Neural cell (in vitro differentiated cells): ENCODE data around the gene USP22. TPM values are rescaled to one million over a fixed set of nuclear protein-coding genes. Genes with fewer than 3 reads are reported as not detected.

Source experiments
- H2AFZ ChIP-seq: fragments of 200-600, 300-800 bp; sonication (generic), shearing (Covaris generic); 2 replicates; pipeline ENCODE4 v1.6.0; 2014; ENCODE audit warnings: low read depth, mild to moderate bottlenecking, antibody characterized with exemption, low read length, moderate library complexity
- H3F3A ChIP-seq: fragments of 200-600 bp; shearing (Covaris generic); 2 replicates; pipeline ENCODE4 v1.6.1; 2016; ENCODE audit warnings: mild to moderate bottlenecking, moderate library complexity, mixed read lengths, antibody characterized with exemption, low read length; ENCODE audit not compliant: insufficient read depth, poor library complexity, severe bottlenecking
- H3K27ac ChIP-seq: fragments of 200-600, 300-800 bp; sonication (generic), shearing (Covaris generic); 2 replicates; pipeline ENCODE4 v1.5.1; 2014; ENCODE audit warnings: mild to moderate bottlenecking, low read length, moderate library complexity
- H3K27me3 ChIP-seq: fragments of 300-800, 200-600 bp; sonication (generic), shearing (Covaris generic); 2 replicates; pipeline ENCODE4 v1.6.0; 2014; ENCODE audit warnings: mild to moderate bottlenecking, low read depth, low read length, moderate library complexity; ENCODE audit not compliant: insufficient read depth
- H3K36me3 ChIP-seq: fragments of 300-800, 200-600 bp; sonication (generic), shearing (Covaris generic); 2 replicates; pipeline ENCODE4 v1.5.1; 2014; ENCODE audit warnings: mild to moderate bottlenecking, antibody characterized with exemption, low read length, moderate library complexity; ENCODE audit not compliant: insufficient read depth
- H3K4me2 ChIP-seq: fragments of 300-800, 200-600 bp; sonication (generic), shearing (Covaris generic); 2 replicates; pipeline ENCODE4 v1.6.0; 2014; ENCODE audit warnings: mild to moderate bottlenecking, low read length
- H3K4me3 ChIP-seq: fragments of 300-800, 200-600 bp; sonication (generic), shearing (Covaris generic); 2 replicates; pipeline ENCODE4 v1.5.1; 2014; ENCODE audit warnings: mild to moderate bottlenecking, low read length, moderate library complexity
- H3K79me2 ChIP-seq: fragments of 200-600 bp; shearing (Covaris generic); replicated peaks from 2 replicates; pipeline ENCODE4 v1.6.0; 2014; ENCODE audit warnings: mild to moderate bottlenecking, low read length, moderate library complexity; ENCODE audit not compliant: insufficient read depth
- H3K9ac ChIP-seq: fragments of 300-800, 200-600 bp; sonication (generic), shearing (Covaris generic); 2 replicates; pipeline ENCODE4 v1.6.1; 2016; ENCODE audit warnings: mild to moderate bottlenecking, low read length, mixed read lengths
- H3K9me2 ChIP-seq: fragments of 200-600 bp; shearing (Covaris generic); 2 replicates; pipeline ENCODE4 v1.6.1; 2016; ENCODE audit warnings: mild to moderate bottlenecking, low read length, mixed read lengths; ENCODE audit not compliant: insufficient read depth
- H3K9me3 ChIP-seq: fragments of 200-600, 300-800 bp; sonication (generic), shearing (Covaris generic); 2 replicates; pipeline ENCODE4 v1.6.1; 2016; ENCODE audit warnings: mild to moderate bottlenecking, mixed run types, low read length, moderate library complexity, mixed read lengths
- H4K20me1 ChIP-seq: fragments of 200-600 bp; shearing (Covaris generic); 2 replicates; pipeline ENCODE4 v1.6.1; 2016; ENCODE audit warnings: mild to moderate bottlenecking, mixed run types; ENCODE audit not compliant: insufficient read depth
- EP300 ChIP-seq: fragments of 450-650 bp; conservative IDR thresholded peaks from 2 replicates; pipeline ENCODE4 v1.6.1; 2014; ENCODE audit warnings: antibody characterized with exemption, mild to moderate bottlenecking, moderate library complexity; ENCODE audit not compliant: poor library complexity, severe bottlenecking
- EZH2 ChIP-seq: fragments of 200-600, 300-800 bp; shearing (Covaris generic), sonication (generic); IDR thresholded peaks from 2 replicates; pipeline ENCODE4 v1.6.1; 2014; ENCODE audit warnings: antibody characterized with exemption, low read length, borderline replicate concordance, mild to moderate bottlenecking; ENCODE audit not compliant: insufficient read depth, poor library complexity, severe bottlenecking
- MXI1 ChIP-seq: fragments of 450-650 bp; conservative IDR thresholded peaks from 2 replicates; pipeline ENCODE4 v1.6.1; 2014; ENCODE audit warnings: antibody characterized with exemption, mild to moderate bottlenecking; ENCODE audit not compliant: poor library complexity, severe bottlenecking
- POLR2AphosphoS5 ChIP-seq: IDR thresholded peaks from 2 replicates; pipeline ENCODE4 v1.6.1; 2012
- RAD21 ChIP-seq: fragments of 450-650 bp; conservative IDR thresholded peaks from 2 replicates; pipeline ENCODE4 v1.6.1; 2014; ENCODE audit warnings: antibody characterized with exemption, mild to moderate bottlenecking, moderate library complexity
- REST ChIP-seq: IDR thresholded peaks from 2 replicates; pipeline ENCODE4 v1.6.1; 2012; ENCODE audit warnings: borderline replicate concordance
- SMC3 ChIP-seq: fragments of 450-650 bp; conservative IDR thresholded peaks from 2 replicates; pipeline ENCODE4 v1.6.1; 2014; ENCODE audit warnings: antibody characterized with exemption, mild to moderate bottlenecking, moderate library complexity; ENCODE audit not compliant: poor library complexity
- TAF1 ChIP-seq: IDR thresholded peaks from 2 replicates; pipeline ENCODE4 v1.6.1; 2012; ENCODE audit warnings: low read depth
- polyA plus RNA-seq: library from polyadenylated mRNA; depleted of rRNA; stranded (reverse); fragments of >200 nt; gene quantifications from 2 replicates; pipeline ENCODE4 v1.2.3, GENCODE V29; 2014
- TF ChIP-seq, protein P1 (sequence below): fragments of 450-650 bp; IDR thresholded peaks from 2 replicates; pipeline ENCODE4 v1.5.1; 2014; ENCODE audit warnings: antibody characterized with exemption, mild to moderate bottlenecking, moderate library complexity; ENCODE audit not compliant: poor library complexity, severe bottlenecking

The USP22 gene
- polyA plus RNA-seq, 1 donor from 2014 or later = 269 TPM

- Histone ChIP-seq H3K27me3 (no peaks in the 10 kb centered on the region), H2AFZ (no peak overlapping the region), H3K9ac (no peak overlapping the region), H3K9me2 (no peaks in the 10 kb centered on the region), H3F3A (no peaks in the 10 kb centered on the region), H3K36me3 (no peaks in the 10 kb centered on the region), H3K79me2 (no peaks in the 10 kb centered on the region), H3K27ac (no peak overlapping the region), H3K9me3 (no peaks in the 10 kb centered on the region), H4K20me1 (no peaks in the 10 kb centered on the region), H3K4me3 (no peak overlapping the region), H3K4me2 (no peak overlapping the region)
- TF ChIP-seq REST = no peak
- no peak for TF ChIP-seq MXI1
- no peak for TF ChIP-seq TAF1
- TF ChIP-seq RAD21 = no peak
- TF ChIP-seq EZH2 = no peak
- TF ChIP-seq EP300 = no peak
- TF ChIP-seq POLR2AphosphoS5 = no peak
- TF ChIP-seq SMC3 = no peak
- TF ChIP-seq, protein P1, sequence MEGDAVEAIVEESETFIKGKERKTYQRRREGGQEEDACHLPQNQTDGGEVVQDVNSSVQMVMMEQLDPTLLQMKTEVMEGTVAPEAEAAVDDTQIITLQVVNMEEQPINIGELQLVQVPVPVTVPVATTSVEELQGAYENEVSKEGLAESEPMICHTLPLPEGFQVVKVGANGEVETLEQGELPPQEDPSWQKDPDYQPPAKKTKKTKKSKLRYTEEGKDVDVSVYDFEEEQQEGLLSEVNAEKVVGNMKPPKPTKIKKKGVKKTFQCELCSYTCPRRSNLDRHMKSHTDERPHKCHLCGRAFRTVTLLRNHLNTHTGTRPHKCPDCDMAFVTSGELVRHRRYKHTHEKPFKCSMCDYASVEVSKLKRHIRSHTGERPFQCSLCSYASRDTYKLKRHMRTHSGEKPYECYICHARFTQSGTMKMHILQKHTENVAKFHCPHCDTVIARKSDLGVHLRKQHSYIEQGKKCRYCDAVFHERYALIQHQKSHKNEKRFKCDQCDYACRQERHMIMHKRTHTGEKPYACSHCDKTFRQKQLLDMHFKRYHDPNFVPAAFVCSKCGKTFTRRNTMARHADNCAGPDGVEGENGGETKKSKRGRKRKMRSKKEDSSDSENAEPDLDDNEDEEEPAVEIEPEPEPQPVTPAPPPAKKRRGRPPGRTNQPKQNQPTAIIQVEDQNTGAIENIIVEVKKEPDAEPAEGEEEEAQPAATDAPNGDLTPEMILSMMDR = no peak
Measured at GRCh38 chr17:20989991-20990855, 52.6 kb downstream of the USP22 start.

DNA sequence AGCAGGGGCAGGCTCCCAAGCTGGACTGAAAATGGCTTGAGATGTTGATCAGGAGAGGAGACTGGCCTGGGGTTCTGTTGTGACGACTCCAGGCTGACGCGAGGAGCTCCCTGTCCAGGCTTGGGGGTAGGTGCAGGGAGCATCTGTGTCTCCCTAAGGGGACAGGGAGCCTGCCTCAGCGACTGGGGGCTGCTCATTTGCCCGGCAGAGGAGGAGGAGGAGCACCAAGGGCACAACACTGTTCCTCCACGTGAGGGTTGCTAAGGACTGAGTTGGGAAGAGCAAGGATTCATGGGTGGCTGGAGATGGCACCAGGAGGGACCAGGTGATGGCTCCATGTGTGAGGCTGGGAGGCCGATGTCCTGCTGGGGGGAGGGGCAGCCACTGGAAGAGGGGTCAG lies 53.3 kb downstream of the USP22 start:
- Histone ChIP-seq H4K20me1 (no peaks in the 10 kb centered on the region), H3K36me3 (no peaks in the 10 kb centered on the region), H3K4me3 (no peak overlapping the region), H3K9ac (no peak overlapping the region), H2AFZ (no peak overlapping the region), H3K9me2 (no peaks in the 10 kb centered on the region), H3K27me3 (no peaks in the 10 kb centered on the region), H3F3A (no peaks in the 10 kb centered on the region), H3K4me2 (no peak overlapping the region), H3K9me3 (no peaks in the 10 kb centered on the region), H3K79me2 (no peaks in the 10 kb centered on the region), H3K27ac (no peak overlapping the region)
- no peak for TF ChIP-seq EZH2
- no peak for TF ChIP-seq SMC3
- TF ChIP-seq MXI1 = no peak
- TF ChIP-seq RAD21 = no peak
- TF ChIP-seq POLR2AphosphoS5 = no peak
- no peak for TF ChIP-seq EP300
- no peak for TF ChIP-seq TAF1
- TF ChIP-seq, protein P1 = no peak
- no peak for TF ChIP-seq REST
